ENCODE results near the gene RIN3.
A peak's percentile ranks its signal among the peaks of the same experiment; 100 is the strongest.

- TF ChIP-seq CTCF (IDR thresholded peaks at IDR 0.05) (peak; percentile 84), POLR2AphosphoS5 (IDR thresholded peaks at IDR 0.05; ENCODE audit: low read depth, low read length) (no peak), SIN3A (IDR thresholded peaks at IDR 0.05; ENCODE audit: borderline replicate concordance, insufficient read depth, low read depth, low read length) (no peak)
These were observed 99.6 kb downstream of the RIN3 start for GRCh38 chr14:92613008-92613658.

Data from Panc1 (cell line).